A549 treated with CORT108297 at 1 μM for 4 hours (cell line): Measurements from ENCODE around the gene SOS1. TPM values are rescaled to one million over a fixed set of nuclear protein-coding genes. Genes with fewer than 3 reads are reported as not detected.

ENCODE experiments used
- total RNA-seq: library from RNA; stranded (reverse); fragments of 200-300 nt; extraction: Qiagen RNA extraction; gene quantifications from 5 replicates; pipeline ENCODE4 v1.2.3, GENCODE V29; 2022

The SOS1 gene
- total RNA-seq, result 12.3 to 17.8 TPM (median 15.8 TPM) in 5 replicates

DNA sequence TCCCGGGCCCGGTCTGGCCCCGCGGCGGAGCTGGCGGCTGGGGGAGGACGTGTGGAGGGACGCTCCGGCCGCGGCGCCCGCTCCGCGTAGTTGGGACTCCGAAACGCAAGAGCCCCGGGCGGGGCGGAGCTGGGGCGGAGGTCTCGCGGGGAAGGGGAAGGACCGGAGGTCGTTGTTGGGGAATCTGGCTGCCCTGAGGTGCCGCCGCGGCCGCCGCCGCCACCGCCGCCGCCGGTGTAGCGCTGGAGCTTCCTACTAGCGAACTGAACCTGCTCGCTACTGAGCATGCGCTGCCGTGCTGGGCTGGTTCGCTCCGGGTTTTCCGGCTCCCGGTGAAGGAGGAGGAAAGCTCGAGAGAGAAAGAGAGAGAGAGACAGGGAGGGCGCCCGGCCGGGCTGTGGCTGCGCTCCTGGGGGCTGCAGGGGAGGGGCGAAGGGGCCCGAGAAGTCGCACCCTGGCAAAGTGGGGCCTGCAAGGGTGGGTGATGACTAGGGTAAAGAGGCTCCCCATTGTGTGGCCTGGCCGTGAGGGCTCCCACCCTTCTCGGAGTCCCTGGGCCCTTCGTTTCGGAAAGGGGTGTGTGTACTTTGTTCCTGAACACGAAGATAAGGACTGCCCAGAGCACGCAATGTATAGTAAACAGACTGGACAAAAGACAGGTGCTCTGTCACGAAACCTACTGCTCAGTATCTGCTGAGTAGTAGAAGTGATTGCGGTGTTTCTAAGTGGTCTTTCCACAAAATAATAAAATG is at the start of gene SOS1:
SOS1 (minus strand) TSS at position 281 of the 752 bp plus-strand sequence. CDS start 629 bp downstream, outside the sequence.

Other genes starting within 250 kb of the SOS1 start
- gene DHX57, start 245.1 kb downstream of the SOS1 start, total RNA-seq, result 17.3 to 22.6 TPM (median 20.7 TPM) in 5 replicates
- gene MORN2, start 245.1 kb downstream of the SOS1 start, total RNA-seq, result 38.0 to 47.2 TPM (median 42.0 TPM) in 5 replicates
- gene ARHGEF33, start 231.2 kb downstream of the SOS1 start, total RNA-seq, result 0.03 to 0.11 TPM (median 0.08 TPM) in 4 of 5 replicates, not detected in the other
- gene CDKL4, start 122.9 kb upstream of the SOS1 start, total RNA-seq, result 0.15 TPM in 1 of 5 replicates, not detected in the others